Measurements from ENCODE around the gene BCL2A1.
"Not testable (repeated sequence)": the region's sequence is repeated elsewhere in the genome, so short reads cannot be mapped to it uniquely, and the experiment has no call there.

Gene BCL2A1

GRCh38 chr15:79956354-79956939 lies 14.5 kb downstream of the BCL2A1 start:
- DNase-seq = no peak

GRCh38 chr15:79954661-79955060 lies 16.3 kb downstream of the BCL2A1 start:
- DNase-seq = no peak

- no peak for DNase-seq
These were observed 17.0 kb downstream of the BCL2A1 start for GRCh38 chr15:79953951-79954444.

DNA sequence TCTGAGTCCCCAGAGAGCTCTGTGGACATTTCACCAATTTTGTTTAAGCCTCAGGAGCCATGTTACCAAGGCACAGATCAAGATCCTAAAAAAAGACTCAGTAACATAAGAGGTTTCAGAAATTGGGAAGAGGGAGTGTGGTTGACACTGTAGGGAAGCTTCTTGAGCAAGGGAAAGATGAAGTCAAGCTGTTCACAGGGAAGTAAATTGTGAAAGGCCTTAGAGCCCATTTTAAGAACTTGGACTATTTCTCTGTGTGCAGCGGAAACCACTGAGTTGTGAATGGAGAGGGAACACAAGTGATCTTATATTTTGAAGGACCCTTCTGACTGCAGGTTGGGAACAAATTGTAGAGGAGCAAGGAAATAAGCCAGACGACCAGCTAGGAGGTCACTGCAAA lies 18.7 kb downstream of the BCL2A1 start:
- no peak for DNase-seq

GRCh38 chr15:79950247-79950646 lies 20.7 kb downstream of the BCL2A1 start:
- DNase-seq = no peak

GRCh38 chr15:79948761-79949160 lies 22.2 kb downstream of the BCL2A1 start:
- no peak for DNase-seq

- DNase-seq = no peak
These were observed 22.8 kb downstream of the BCL2A1 start for GRCh38 chr15:79948095-79948695.

DNA sequence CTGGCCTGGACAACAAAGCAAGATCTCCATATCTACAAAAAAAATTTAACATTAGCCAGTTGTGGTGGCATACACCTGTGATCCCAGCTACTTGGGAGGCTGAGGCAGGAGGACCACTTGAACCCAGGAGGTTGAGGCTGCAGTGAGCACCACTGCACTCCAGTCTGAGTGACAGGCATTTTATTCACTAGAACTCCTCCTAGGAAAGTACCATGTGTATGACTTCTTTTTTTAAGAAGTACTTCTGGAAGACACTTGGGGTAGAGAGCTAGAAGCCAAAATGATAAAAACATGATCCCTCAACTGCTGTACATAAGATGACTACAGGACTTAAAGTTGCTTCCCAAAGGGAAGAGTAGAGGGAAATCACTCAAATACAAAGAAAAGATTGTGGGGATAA lies 24.0 kb downstream of the BCL2A1 start:
- DNase-seq = no peak

DNA sequence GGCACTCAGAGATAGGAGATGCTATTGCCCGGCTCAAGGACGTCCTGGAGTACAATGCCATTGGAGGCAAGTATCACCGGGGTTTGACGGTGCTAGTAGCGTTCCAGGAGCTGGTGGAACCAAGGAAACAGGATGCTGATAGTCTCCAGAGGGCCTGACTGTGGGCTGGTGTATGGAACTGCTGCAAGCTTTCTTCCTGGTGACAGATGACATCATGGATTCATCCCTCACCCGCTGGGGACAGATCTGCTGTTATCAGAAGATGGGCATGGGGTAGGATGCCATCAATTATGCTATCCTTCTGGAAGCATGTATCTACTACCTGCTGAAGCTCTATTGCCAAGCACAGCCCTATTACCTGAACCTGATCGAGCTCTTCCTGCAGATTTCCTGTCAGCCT lies 26.4 kb downstream of the BCL2A1 start:
- no peak for DNase-seq

DNA sequence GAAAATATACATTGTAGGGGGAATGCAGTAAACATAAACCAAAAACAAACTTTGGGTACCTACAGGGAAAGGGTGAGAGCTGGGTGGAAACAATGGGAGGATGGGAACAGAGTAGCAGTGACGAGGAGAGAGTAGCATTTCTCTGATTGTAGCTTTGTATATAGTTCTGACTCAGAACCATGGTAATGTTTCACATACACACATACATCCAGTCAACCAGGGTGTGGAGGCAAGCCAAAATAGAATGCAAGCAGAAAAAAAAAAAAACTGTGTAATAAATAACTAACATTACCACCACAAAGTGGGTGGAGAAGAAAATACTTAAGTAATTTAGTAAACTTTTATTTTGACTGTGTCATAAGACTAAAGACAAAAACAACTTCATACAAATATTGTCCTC lies 27.2 kb downstream of the BCL2A1 start:
- DNase-seq = no peak

DNA sequence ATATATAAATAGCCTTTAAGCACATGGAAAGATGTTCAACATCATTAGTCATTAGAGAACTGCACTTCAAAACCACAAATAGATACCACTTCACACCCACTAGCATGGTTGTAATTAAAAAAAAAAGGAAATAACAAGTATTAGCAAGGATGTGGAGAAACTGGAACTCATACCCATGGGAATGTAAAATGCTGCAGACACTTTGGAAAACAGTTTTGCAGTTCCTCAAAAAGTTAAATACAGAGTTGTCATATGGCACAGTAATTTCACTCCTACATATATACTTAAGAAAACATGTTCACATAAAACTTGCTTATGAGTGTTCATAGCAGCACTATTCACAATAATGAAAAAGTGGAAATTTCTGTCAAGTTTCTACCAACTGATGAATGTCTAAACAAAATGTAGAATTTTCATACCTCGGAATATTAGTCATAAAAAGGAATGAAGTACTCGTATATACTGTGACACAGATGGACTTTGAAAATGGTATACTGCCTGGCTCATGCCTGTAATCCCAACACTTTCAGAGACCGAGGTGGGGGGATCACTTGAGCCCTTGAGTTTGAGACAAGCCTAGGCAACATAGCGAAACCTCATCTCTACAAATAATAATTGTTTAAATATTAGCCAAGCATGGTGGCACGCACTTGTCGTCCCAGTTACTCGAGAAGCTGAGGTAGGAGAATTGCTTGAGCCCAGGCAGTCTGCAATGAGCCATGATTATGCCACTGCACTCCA lies 28.1 kb downstream of the BCL2A1 start:
- DNase-seq = no peak

- no peak for DNase-seq
These were observed 31.6 kb downstream of the BCL2A1 start for GRCh38 chr15:79939399-79939798.

GRCh38 chr15:79938143-79938542 lies 32.9 kb downstream of the BCL2A1 start:
- no peak for DNase-seq

- DNase-seq = not testable (repeated sequence)
These were observed 35.3 kb downstream of the BCL2A1 start for GRCh38 chr15:79935556-79936201.

- DNase-seq = no peak
These were observed 37.8 kb downstream of the BCL2A1 start for GRCh38 chr15:79933231-79933630.

DNA sequence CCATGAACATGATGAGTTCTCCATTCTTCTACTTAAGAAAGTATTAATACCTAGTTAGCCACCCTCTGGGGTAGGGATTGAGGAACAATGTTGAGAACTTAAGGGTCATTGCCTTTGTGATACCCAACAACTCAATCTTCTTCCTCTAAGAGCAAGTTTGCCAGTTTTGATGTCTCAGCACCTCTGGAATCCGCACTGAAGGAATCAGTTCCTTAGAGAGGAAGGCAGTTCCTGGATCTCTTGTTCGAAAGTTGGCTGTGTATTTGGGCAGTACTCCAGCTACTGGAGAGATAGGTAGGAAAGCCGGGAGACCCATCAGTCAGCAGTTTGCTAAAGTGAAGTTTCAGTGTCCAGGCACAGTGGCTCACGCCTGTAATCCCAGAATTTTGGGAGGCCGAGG lies 38.5 kb downstream of the BCL2A1 start:
- DNase-seq = no peak

DNA sequence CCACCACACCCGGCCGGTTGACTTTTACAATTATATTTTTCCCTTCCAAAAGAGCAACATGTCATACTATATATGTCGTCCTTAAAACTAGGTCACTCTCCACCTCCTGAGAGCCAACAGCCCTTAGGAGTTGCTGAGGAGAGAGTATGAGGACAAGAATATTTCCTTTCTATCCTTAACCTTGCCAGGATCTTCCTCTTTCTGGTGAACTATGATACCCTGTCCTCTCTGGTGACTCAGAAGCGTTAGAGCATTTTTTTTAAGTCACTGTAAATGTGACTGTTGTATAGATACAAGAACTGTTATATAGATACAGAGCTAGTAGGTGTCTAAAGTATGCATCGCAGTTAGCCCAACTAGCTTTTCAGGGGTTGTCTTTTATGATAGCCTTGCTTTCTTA lies 40.5 kb downstream of the BCL2A1 start:
- DNase-seq = no peak

GRCh38 chr15:79929412-79929811 lies 41.6 kb downstream of the BCL2A1 start:
- DNase-seq = no peak

DNA sequence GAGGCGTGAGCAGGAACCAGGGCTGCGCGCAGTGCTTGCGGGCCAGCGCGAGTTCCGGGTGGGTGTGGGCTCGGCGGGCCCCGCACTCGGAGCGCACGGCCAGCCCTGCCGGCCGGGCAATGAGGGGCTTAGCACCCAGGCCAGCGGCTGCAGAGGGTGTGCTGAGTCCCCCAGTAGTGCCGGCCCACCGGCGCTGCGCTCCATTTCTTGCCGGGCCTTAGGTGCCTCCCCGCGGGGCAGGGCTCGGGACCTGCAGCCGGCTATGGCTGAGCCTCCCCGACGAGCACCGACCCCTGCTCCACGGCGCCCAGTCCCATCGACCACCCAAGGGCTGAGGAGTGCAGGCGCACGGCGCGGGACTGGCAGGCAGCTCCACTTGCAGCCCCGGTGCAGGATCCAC lies 44.9 kb downstream of the BCL2A1 start:
- not testable (repeated sequence) for DNase-seq

- DNase-seq = no peak
These were observed 46.6 kb downstream of the BCL2A1 start for GRCh38 chr15:79924379-79924778.

DNA sequence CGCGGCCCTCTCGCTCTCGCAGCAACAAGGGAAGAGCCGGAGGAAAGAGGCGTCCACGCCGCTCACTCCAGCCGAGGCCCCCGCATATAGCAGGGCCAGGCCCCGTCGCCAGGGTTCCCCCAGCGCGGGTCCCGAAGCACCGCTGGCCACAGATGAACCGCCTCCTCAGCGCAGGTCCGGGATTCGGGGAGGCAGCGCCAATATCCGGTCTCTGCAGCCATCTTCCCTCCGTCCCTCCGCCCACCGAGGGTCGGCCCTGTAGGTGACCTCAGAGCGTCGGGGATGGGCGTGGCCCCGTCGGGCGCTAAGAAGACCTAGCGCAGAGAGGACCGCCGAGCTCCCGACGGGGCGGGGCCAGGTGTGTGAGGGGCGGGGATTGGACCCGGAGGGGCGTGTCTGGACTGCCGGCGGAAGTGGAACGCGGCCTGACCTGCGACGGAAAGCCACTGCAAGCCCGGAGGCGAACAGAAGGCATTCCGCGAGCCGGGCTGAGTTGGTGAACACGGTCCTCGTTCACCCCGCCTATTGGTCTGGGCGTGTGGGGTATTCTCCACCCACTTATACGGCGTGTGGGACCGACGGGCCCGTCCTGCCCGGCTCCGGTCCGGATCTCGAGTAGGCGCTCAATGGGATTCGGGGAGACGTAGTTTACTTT lies 47.4 kb downstream of the BCL2A1 start:
- peak; percentile 92 for DNase-seq

- no peak for DNase-seq
These were observed 47.9 kb downstream of the BCL2A1 start for GRCh38 chr15:79923079-79923514.

GRCh38 chr15:79922512-79923078 lies 48.4 kb downstream of the BCL2A1 start:
- DNase-seq = no peak

All from NCI-H524 treated with DMSO at 0.1 percent for 48 hours (cell line).